HCT116 (cell line): Measurements from ENCODE around the gene SEZ6L2. TPM values are rescaled to one million over a fixed set of nuclear protein-coding genes. Genes with fewer than 3 reads are reported as not detected.

Experiments used
- ATAC-seq: fragments of 200-7000 bp; cut with Tn5 transposase; 2 replicates; pipeline ENCODE4 v1.9.1; 2020; ENCODE audit warnings: mild to moderate bottlenecking, moderate library complexity
- BruUV-seq: library from RNA; stranded (reverse); fragments of 400-500 nt; replicated peaks from 2 replicates; lab custom pipeline; 2021; lab: Mats Ljungman, UMichigan
- CTCF ChIA-PET: fragments of 300-600 bp; sonication (Branson Sonifier 250); formaldehyde crosslinking; loops from one replicate; lab custom pipeline; 2021; ENCODE audit warnings: antibody characterized with exemption; lab: Charles Lee
- POLR2A ChIA-PET: fragments of 300-600, 350-600 bp; sonication (Branson Sonifier 250); formaldehyde crosslinking; loops from one replicate; lab custom pipeline; 2021; ENCODE audit warnings: antibody characterized with exemption; lab: Charles Lee
- RAD21 ChIA-PET, 2 experiments: fragments of 300-600 bp; sonication (Branson Sonifier 250); formaldehyde crosslinking; loops; one replicate each; lab custom pipeline; 2023; ENCODE audit warnings: low total read pairs in 2 of 2; ENCODE audit not compliant: uncharacterized antibody in 2 of 2, unreplicated experiment in 2 of 2, low non-redundant PET in 1 of 2; lab: Charles Lee
- DNase-seq: peaks from one replicate; pipeline ENCODE4 v3.0.0-alpha.2; 2010; ENCODE audit warnings: low read depth, low spot score
- H2AFZ ChIP-seq: fragments of 200-600 bp; shearing (Covaris generic), sonication (generic); 2 replicates; pipeline ENCODE4 v1.6.1; 2017; ENCODE audit warnings: low read depth, mixed run types, mixed read lengths, antibody characterized with exemption, low read length; ENCODE audit not compliant: poor library complexity, severe bottlenecking
- H3K27ac ChIP-seq: 2 replicates; pipeline ENCODE4 v1.5.1; 2012; ENCODE audit warnings: low read depth, low read length
- H3K27me3 ChIP-seq: fragments of 200-600 bp; sonication (generic); 2 replicates; pipeline ENCODE4 v1.6.1; 2016; ENCODE audit warnings: mixed run types, low read length, mixed read lengths; ENCODE audit not compliant: insufficient read depth
- H3K36me3 ChIP-seq, 2 experiments: fragments of 200-500 bp in 1 of 2; fragments of 200-600 bp in 1 of 2; sonication (Bioruptor generic) in 1 of 2; sonication (generic) in 1 of 2; 2 replicates each; pipeline versions ENCODE4 v1.5.1 to v1.6.1; 2014 to 2016; ENCODE audit warnings: low read length in 2 of 2, inconsistent platforms in 1 of 2, mixed read lengths in 1 of 2, mixed run types in 1 of 2; ENCODE audit not compliant: insufficient read depth in 2 of 2, control insufficient read depth in 1 of 2
- H3K4me1 ChIP-seq, 2 experiments: fragments of 200-600 bp in 1 of 2; sonication (generic) in 1 of 2; 2 replicates each; pipeline versions ENCODE4 v1.5.1 to v1.6.1; 2012 to 2017; ENCODE audit warnings: low read length in 2 of 2, inconsistent platforms in 1 of 2, mild to moderate bottlenecking in 1 of 2, mixed read lengths in 1 of 2, mixed run types in 1 of 2, moderate library complexity in 1 of 2; ENCODE audit not compliant: insufficient read depth in 2 of 2, control insufficient read depth in 1 of 2
- H3K4me2 ChIP-seq: fragments of 200-600 bp; sonication (generic); 2 replicates; pipeline ENCODE4 v1.6.1; 2017; ENCODE audit warnings: mixed run types, low read length, mixed read lengths
- H3K4me3 ChIP-seq, 2 experiments: fragments of 200-600 bp in 1 of 2; sonication (generic) in 1 of 2; replicated peaks in 1 of 2; 2 replicates each; pipeline ENCODE4 v1.5.1; 2011 to 2016; ENCODE audit warnings: low read length in 2 of 2, control low read depth in 1 of 2, low read depth in 1 of 2, mild to moderate bottlenecking in 1 of 2, mixed read lengths in 1 of 2, mixed run types in 1 of 2
- H3K79me2 ChIP-seq: fragments of 200-600 bp; sonication (generic); 2 replicates; pipeline ENCODE4 v1.6.1; 2017; ENCODE audit warnings: mild to moderate bottlenecking, mixed run types, low read length, moderate library complexity, mixed read lengths; ENCODE audit not compliant: insufficient read depth
- H3K9ac ChIP-seq: fragments of 200-600 bp; sonication (generic); 2 replicates; pipeline ENCODE4 v1.6.1; 2016; ENCODE audit warnings: low read length, mixed read lengths
- H3K9me2 ChIP-seq: fragments of 200-600 bp; sonication (generic), shearing (Covaris generic); 2 replicates; pipeline ENCODE4 v1.6.1; 2017; ENCODE audit warnings: mixed run types, mild to moderate bottlenecking, moderate library complexity; ENCODE audit not compliant: insufficient read depth
- H3K9me3 ChIP-seq, 2 experiments: fragments of 200-500 bp in 1 of 2; fragments of 200-600 bp in 1 of 2; sonication (Bioruptor generic) in 1 of 2; sonication (generic) in 1 of 2; 2 replicates each; pipeline ENCODE4 v1.6.1; 2014 to 2017; ENCODE audit warnings: low read length in 2 of 2, mixed read lengths in 2 of 2, inconsistent platforms in 1 of 2, low read depth in 1 of 2, mild to moderate bottlenecking in 1 of 2, mixed run types in 1 of 2, moderate library complexity in 1 of 2; ENCODE audit not compliant: control insufficient read depth in 1 of 2, insufficient read depth in 1 of 2
- H4K20me1 ChIP-seq: fragments of 200-600 bp; sonication (generic), shearing (Covaris generic); 2 replicates; pipeline ENCODE4 v1.6.1; 2017; ENCODE audit warnings: mixed run types, mild to moderate bottlenecking, moderate library complexity; ENCODE audit not compliant: insufficient read depth
- CBX3 ChIP-seq: IDR thresholded peaks from 2 replicates; pipeline ENCODE4 v1.6.1; 2012; ENCODE audit warnings: low read depth
- CEBPB ChIP-seq: IDR thresholded peaks from 2 replicates; pipeline ENCODE4 v1.6.1; 2012; ENCODE audit warnings: low read depth
- EGR1 ChIP-seq: IDR thresholded peaks from 2 replicates; pipeline ENCODE4 v1.6.1; 2012; ENCODE audit warnings: low read depth
- EZH2 ChIP-seq: fragments of 200-600 bp; sonication (generic); IDR thresholded peaks from 2 replicates; pipeline ENCODE4 v1.6.1; 2017; ENCODE audit warnings: antibody characterized with exemption, mixed run types
- EZH2phosphoT487 ChIP-seq: fragments of 200-600 bp; IDR thresholded peaks from 2 replicates; pipeline ENCODE4 v1.6.1; 2018; ENCODE audit warnings: antibody characterized with exemption, borderline replicate concordance
- FOSL1 ChIP-seq: IDR thresholded peaks from 2 replicates; pipeline ENCODE4 v1.6.1; 2012; ENCODE audit warnings: low read depth
- JUND ChIP-seq: IDR thresholded peaks from 2 replicates; pipeline ENCODE4 v1.6.1; 2012
- POLR2A ChIP-seq: IDR thresholded peaks from 2 replicates; pipeline ENCODE4 v1.7.0; 2011; ENCODE audit warnings: borderline replicate concordance; ENCODE audit not compliant: insufficient read depth, insufficient read length; ENCODE audit errors: extremely low read depth
- POLR2AphosphoS5 ChIP-seq: IDR thresholded peaks from 2 replicates; pipeline ENCODE4 v1.6.1; 2011; ENCODE audit warnings: mild to moderate bottlenecking, low read depth, low read length, moderate library complexity
- RAD21 ChIP-seq: IDR thresholded peaks from 2 replicates; pipeline ENCODE4 v1.6.1; 2012; ENCODE audit warnings: low read depth, mild to moderate bottlenecking
- SRF ChIP-seq: IDR thresholded peaks from 2 replicates; pipeline ENCODE4 v1.6.1; 2012; ENCODE audit warnings: low read depth
- TCF7L2 ChIP-seq: IDR thresholded peaks from 2 replicates; pipeline ENCODE4 v1.7.0; 2011; ENCODE audit warnings: borderline replicate concordance, inconsistent platforms; ENCODE audit not compliant: insufficient read depth, insufficient read length; ENCODE audit errors: extremely low read depth
- YY1 ChIP-seq: IDR thresholded peaks from 2 replicates; pipeline ENCODE4 v1.6.1; 2011; ENCODE audit warnings: low read length, low read depth, moderate library complexity, mild to moderate bottlenecking; ENCODE audit not compliant: insufficient replicate concordance; ENCODE audit errors: extremely low read depth
- ZFX ChIP-seq: fragments of 450-650 bp; IDR thresholded peaks from 2 replicates; pipeline ENCODE4 v1.6.1; 2017
- ZNF274 ChIP-seq: fragments of 200-500 bp; sonication (Bioruptor generic); IDR thresholded peaks from 2 replicates; pipeline ENCODE4 v1.6.1; 2014; ENCODE audit warnings: mild to moderate bottlenecking, low read depth, low read length, inconsistent platforms
- intact Hi-C: fragments of 100-400 bp; cut with micrococcal nuclease; formaldehyde crosslinking; loops from 2 replicates; pipeline ENCODE4 v1.10.0; 2022
- total RNA-seq: library from RNA; stranded (reverse); gene quantifications from one replicate; pipeline ENCODE4 v1.2.1, GENCODE V29; 2021; ENCODE audit not compliant: unreplicated experiment
- TF ChIP-seq, protein P1 (sequence below): IDR thresholded peaks from 2 replicates; pipeline ENCODE4 v1.6.1; 2012; ENCODE audit warnings: low read depth
- TF ChIP-seq, protein P2 (sequence below), 3 experiments: fragments of 200-600 bp in 1 of 3; sonication (generic) in 1 of 3; IDR thresholded peaks in 2 of 3; conservative IDR thresholded peaks in 1 of 3; 2 replicates each; pipeline ENCODE4 v1.5.1; 2012 to 2017; ENCODE audit warnings: low read depth in 2 of 3, low read length in 2 of 3, antibody characterized with exemption in 1 of 3, borderline replicate concordance in 1 of 3, control low read depth in 1 of 3, mild to moderate bottlenecking in 1 of 3, mixed read lengths in 1 of 3, mixed run types in 1 of 3, moderate library complexity in 1 of 3; ENCODE audit not compliant: insufficient read depth in 1 of 3

The SEZ6L2 gene
- total RNA-seq, 1 experiment from 2014 or later: 49.3 TPM

DNA sequence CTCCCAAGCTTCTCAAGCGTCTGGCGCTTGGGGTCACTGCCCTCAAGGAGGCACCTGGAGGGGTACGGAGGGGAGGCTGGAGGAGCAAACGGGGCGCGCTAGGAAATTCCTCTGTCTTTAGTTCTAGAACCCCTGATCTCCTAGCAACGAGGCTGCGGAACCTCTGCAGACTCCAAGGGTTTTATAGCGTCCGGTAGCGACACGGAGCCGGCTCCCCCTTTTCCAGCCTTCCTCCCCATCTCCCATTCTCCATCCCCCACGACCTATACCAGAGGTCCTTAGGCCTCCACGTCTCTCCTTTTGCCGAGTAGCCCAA, 35.7 kb downstream of the SEZ6L2 start:
- Histone ChIP-seq H2AFZ (no peak overlapping the region), H3K27me3 (no peaks in the 10 kb centered on the region), H3K4me1 (peaks cover 0 to 18% of the 10 kb centered on the region in 2 experiments; a peak in 3 of 4 replicates), H3K27ac (peak overlapping the region; percentile 15; the same call in 1 of the 2 replicates), H3K9ac (peak overlapping the region; percentile 78), H3K9me2 (no peaks in the 10 kb centered on the region), H3K36me3 (peaks cover 10 to 13% of the 10 kb centered on the region in 2 experiments; a peak in 3 of 4 replicates), H3K79me2 (peaks cover 20% of the 10 kb centered on the region), H4K20me1 (no peaks in the 10 kb centered on the region), H3K9me3 (no peaks in the 10 kb centered on the region), H3K4me3 (peak overlapping the region; percentile 20 to 89), H3K4me2 (peak overlapping the region; percentile 77)
- ChIA-PET RAD21 (no interaction called here), POLR2A (interaction anchor here (1.0 to 1.3 kb wide), 2 partner anchors 44 to 155 kb away, joined by 3 to 4 read pairs; partner anchors contain the start of gene MVP), CTCF (interaction anchor here (0.8 to 3.0 kb wide), 4 partner anchors 16 to 47 kb away, joined by 3 to 19 read pairs (median 4); partner anchors contain the start of genes ASPHD1 and MVP)
- TF ChIP-seq JUND: no peak
- no peak for TF ChIP-seq SRF
- TF ChIP-seq ZFX: no peak
- TF ChIP-seq TCF7L2: no peak
- TF ChIP-seq CBX3: no peak
- no peak for TF ChIP-seq EGR1
- no peak for TF ChIP-seq ZNF274
- TF ChIP-seq, protein P1, sequence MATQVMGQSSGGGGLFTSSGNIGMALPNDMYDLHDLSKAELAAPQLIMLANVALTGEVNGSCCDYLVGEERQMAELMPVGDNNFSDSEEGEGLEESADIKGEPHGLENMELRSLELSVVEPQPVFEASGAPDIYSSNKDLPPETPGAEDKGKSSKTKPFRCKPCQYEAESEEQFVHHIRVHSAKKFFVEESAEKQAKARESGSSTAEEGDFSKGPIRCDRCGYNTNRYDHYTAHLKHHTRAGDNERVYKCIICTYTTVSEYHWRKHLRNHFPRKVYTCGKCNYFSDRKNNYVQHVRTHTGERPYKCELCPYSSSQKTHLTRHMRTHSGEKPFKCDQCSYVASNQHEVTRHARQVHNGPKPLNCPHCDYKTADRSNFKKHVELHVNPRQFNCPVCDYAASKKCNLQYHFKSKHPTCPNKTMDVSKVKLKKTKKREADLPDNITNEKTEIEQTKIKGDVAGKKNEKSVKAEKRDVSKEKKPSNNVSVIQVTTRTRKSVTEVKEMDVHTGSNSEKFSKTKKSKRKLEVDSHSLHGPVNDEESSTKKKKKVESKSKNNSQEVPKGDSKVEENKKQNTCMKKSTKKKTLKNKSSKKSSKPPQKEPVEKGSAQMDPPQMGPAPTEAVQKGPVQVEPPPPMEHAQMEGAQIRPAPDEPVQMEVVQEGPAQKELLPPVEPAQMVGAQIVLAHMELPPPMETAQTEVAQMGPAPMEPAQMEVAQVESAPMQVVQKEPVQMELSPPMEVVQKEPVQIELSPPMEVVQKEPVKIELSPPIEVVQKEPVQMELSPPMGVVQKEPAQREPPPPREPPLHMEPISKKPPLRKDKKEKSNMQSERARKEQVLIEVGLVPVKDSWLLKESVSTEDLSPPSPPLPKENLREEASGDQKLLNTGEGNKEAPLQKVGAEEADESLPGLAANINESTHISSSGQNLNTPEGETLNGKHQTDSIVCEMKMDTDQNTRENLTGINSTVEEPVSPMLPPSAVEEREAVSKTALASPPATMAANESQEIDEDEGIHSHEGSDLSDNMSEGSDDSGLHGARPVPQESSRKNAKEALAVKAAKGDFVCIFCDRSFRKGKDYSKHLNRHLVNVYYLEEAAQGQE: no peak
- TF ChIP-seq, protein P2, sequence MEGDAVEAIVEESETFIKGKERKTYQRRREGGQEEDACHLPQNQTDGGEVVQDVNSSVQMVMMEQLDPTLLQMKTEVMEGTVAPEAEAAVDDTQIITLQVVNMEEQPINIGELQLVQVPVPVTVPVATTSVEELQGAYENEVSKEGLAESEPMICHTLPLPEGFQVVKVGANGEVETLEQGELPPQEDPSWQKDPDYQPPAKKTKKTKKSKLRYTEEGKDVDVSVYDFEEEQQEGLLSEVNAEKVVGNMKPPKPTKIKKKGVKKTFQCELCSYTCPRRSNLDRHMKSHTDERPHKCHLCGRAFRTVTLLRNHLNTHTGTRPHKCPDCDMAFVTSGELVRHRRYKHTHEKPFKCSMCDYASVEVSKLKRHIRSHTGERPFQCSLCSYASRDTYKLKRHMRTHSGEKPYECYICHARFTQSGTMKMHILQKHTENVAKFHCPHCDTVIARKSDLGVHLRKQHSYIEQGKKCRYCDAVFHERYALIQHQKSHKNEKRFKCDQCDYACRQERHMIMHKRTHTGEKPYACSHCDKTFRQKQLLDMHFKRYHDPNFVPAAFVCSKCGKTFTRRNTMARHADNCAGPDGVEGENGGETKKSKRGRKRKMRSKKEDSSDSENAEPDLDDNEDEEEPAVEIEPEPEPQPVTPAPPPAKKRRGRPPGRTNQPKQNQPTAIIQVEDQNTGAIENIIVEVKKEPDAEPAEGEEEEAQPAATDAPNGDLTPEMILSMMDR (IDR thresholded peaks at IDR 0.05 in 2 of 3, conservative IDR thresholded peaks at IDR 0.05 in 1 of 3; ENCODE audit: borderline replicate concordance in 1 of 3, insufficient read depth in 1 of 3, low read depth in 2 of 3, low read length in 2 of 3): no peak
- no peak for TF ChIP-seq EZH2phosphoT487
- TF ChIP-seq POLR2AphosphoS5: no peak
- no peak; the same call in 1 of the 2 replicates for TF ChIP-seq RAD21
- no peak for TF ChIP-seq POLR2A
- TF ChIP-seq FOSL1: no peak
- no peak for TF ChIP-seq YY1
- TF ChIP-seq EZH2: no peak
- no peak for TF ChIP-seq CEBPB
- intact Hi-C loops: loop anchor here (5.0 kb wide), 1 partner anchor 46 kb away; the partner anchor contains the start of gene PAGR1
- ATAC-seq (no peak), DNase-seq (no peak)
- BruUV-seq: no TSS peak
